Hepatocyte (in vitro differentiated cells): ENCODE results near the gene ZFHX3. TPM values are rescaled to one million over a fixed set of nuclear protein-coding genes. Genes with fewer than 3 reads are reported as not detected.

ENCODE experiments used
- DNase-seq: peaks from one replicate; pipeline ENCODE4 v3.0.0-alpha.2; 2016; ENCODE audit warnings: low spot score
- H2AFZ ChIP-seq: fragments of 200-600 bp; sonication (generic); 2 replicates; pipeline ENCODE4 v1.6.0; 2016; ENCODE audit warnings: antibody characterized with exemption, mild to moderate bottlenecking
- H3K27ac ChIP-seq: fragments of 200-600 bp; sonication (generic); 2 replicates; pipeline ENCODE4 v1.5.1; 2016; ENCODE audit warnings: mild to moderate bottlenecking
- H3K27me3 ChIP-seq: fragments of 200-600 bp; sonication (generic); 2 replicates; pipeline ENCODE4 v1.6.1; 2016
- H3K36me3 ChIP-seq: fragments of 200-600 bp; sonication (generic); replicated peaks from 2 replicates; pipeline ENCODE4 v1.5.1; 2016; ENCODE audit warnings: low read depth; ENCODE audit not compliant: insufficient read depth
- H3K4me1 ChIP-seq: fragments of 200-600 bp; sonication (generic); 2 replicates; pipeline ENCODE4 v1.5.1; 2016; ENCODE audit warnings: mild to moderate bottlenecking, moderate library complexity; ENCODE audit not compliant: insufficient read depth
- H3K4me2 ChIP-seq: fragments of 200-600 bp; sonication (generic); 2 replicates; pipeline ENCODE4 v1.6.0; 2016
- H3K4me3 ChIP-seq: fragments of 200-600 bp; sonication (generic); 2 replicates; pipeline ENCODE4 v1.5.1; 2016; ENCODE audit warnings: mild to moderate bottlenecking
- H3K79me2 ChIP-seq: fragments of 200-600 bp; sonication (generic); 2 replicates; pipeline ENCODE4 v1.6.0; 2017; ENCODE audit warnings: mild to moderate bottlenecking
- H3K9me2 ChIP-seq: fragments of 200-600 bp; sonication (generic); replicated peaks from 2 replicates; pipeline ENCODE4 v1.6.0; 2017; ENCODE audit warnings: mild to moderate bottlenecking; ENCODE audit not compliant: insufficient read depth
- H3K9me3 ChIP-seq: fragments of 200-600 bp; sonication (generic); 2 replicates; pipeline ENCODE4 v1.5.1; 2016; ENCODE audit warnings: low read depth, mild to moderate bottlenecking
- H4K20me1 ChIP-seq: fragments of 200-600 bp; sonication (generic); 2 replicates; pipeline ENCODE4 v1.6.0; 2016; ENCODE audit warnings: mild to moderate bottlenecking; ENCODE audit not compliant: insufficient read depth, poor library complexity, severe bottlenecking
- EZH2 ChIP-seq: fragments of 200-600 bp; sonication (generic); IDR thresholded peaks from 2 replicates; pipeline ENCODE4 v1.6.1; 2016; ENCODE audit warnings: antibody characterized with exemption, mild to moderate bottlenecking, borderline replicate concordance
- EZH2phosphoT487 ChIP-seq: fragments of 200-600 bp; sonication (generic); IDR thresholded peaks from one replicate; pipeline ENCODE4 v1.6.1; 2018; ENCODE audit warnings: antibody characterized with exemption, mild to moderate bottlenecking, low read depth, moderate library complexity; ENCODE audit not compliant: unreplicated experiment, severe bottlenecking
- WGBS: methylation state at CpG from one replicate; pipeline ENCODE4 v1.1.6; 2016; ENCODE audit warnings: low lambda C conversion rate; ENCODE audit errors: missing lambda C conversion rate; 5-methylcytosine and 5-hydroxymethylcytosine counted together
- polyA plus RNA-seq: library from polyadenylated mRNA; unstranded; fragments of >200 nt; fragmentation: Nextera tagmentation; extraction: Ambion mirVana; gene quantifications from 2 replicates; pipeline ENCODE4 v1.2.1, GENCODE V29; 2016
- total RNA-seq: library from RNA; depleted of rRNA; stranded (reverse); fragments of >200 nt; gene quantifications from 2 replicates; pipeline ENCODE4 v1.2.3, GENCODE V29; 2014
- TF ChIP-seq, protein P1 (sequence below): fragments of 200-600 bp; sonication (generic); IDR thresholded peaks from 2 replicates; pipeline ENCODE4 v1.5.1; 2016; ENCODE audit warnings: antibody characterized with exemption, mild to moderate bottlenecking; ENCODE audit not compliant: poor library complexity

Gene ZFHX3
- total and polyA plus RNA-seq, 2 experiments from 2014 or later, result 6.4 to 11.6 TPM

DNA sequence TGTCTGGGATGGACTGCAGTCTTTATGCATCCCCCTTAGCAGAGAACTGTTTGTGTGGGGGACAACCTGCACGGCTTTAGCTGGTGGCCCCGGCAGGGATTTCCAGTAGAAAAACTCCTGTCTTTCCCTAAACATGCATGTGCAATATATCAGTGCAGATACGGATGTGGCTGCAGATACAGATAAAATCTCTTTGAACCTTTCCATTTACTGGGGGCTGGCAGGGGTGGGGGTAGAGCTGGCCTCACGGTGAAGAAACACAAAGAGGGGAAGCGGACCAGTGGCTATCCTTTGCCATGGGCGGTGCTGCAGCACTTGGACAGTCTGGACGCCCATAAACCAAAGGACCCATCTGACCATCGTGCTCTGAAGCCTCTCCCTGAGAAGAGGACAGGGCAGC is 201.3 kb downstream of the ZFHX3 start:
- no peak overlapping the region for H3K4me3 ChIP-seq
- no peak for DNase-seq
- H3K27me3 ChIP-seq, result no peaks in the 10 kb centered on the region
- peaks cover 29% of the 10 kb centered on the region for H3K79me2 ChIP-seq
- no peaks in the 10 kb centered on the region for H3K36me3 ChIP-seq
- peaks cover 7% of the 10 kb centered on the region for H3K4me1 ChIP-seq
- H3K9me3 ChIP-seq, result no peaks in the 10 kb centered on the region
- no peak overlapping the region for H3K4me2 ChIP-seq
- H4K20me1 ChIP-seq, result peaks cover 4% of the 10 kb centered on the region
- no peaks in the 10 kb centered on the region for H3K9me2 ChIP-seq
- no peak overlapping the region for H2AFZ ChIP-seq
- TF ChIP-seq, protein P1, sequence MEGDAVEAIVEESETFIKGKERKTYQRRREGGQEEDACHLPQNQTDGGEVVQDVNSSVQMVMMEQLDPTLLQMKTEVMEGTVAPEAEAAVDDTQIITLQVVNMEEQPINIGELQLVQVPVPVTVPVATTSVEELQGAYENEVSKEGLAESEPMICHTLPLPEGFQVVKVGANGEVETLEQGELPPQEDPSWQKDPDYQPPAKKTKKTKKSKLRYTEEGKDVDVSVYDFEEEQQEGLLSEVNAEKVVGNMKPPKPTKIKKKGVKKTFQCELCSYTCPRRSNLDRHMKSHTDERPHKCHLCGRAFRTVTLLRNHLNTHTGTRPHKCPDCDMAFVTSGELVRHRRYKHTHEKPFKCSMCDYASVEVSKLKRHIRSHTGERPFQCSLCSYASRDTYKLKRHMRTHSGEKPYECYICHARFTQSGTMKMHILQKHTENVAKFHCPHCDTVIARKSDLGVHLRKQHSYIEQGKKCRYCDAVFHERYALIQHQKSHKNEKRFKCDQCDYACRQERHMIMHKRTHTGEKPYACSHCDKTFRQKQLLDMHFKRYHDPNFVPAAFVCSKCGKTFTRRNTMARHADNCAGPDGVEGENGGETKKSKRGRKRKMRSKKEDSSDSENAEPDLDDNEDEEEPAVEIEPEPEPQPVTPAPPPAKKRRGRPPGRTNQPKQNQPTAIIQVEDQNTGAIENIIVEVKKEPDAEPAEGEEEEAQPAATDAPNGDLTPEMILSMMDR, result no peak
- TF ChIP-seq EZH2phosphoT487 (no peak), EZH2 (no peak)
- 76% methylated on average over 8 of the region's 8 CpGs for WGBS
- H3K27ac ChIP-seq, result no peak overlapping the region

DNA sequence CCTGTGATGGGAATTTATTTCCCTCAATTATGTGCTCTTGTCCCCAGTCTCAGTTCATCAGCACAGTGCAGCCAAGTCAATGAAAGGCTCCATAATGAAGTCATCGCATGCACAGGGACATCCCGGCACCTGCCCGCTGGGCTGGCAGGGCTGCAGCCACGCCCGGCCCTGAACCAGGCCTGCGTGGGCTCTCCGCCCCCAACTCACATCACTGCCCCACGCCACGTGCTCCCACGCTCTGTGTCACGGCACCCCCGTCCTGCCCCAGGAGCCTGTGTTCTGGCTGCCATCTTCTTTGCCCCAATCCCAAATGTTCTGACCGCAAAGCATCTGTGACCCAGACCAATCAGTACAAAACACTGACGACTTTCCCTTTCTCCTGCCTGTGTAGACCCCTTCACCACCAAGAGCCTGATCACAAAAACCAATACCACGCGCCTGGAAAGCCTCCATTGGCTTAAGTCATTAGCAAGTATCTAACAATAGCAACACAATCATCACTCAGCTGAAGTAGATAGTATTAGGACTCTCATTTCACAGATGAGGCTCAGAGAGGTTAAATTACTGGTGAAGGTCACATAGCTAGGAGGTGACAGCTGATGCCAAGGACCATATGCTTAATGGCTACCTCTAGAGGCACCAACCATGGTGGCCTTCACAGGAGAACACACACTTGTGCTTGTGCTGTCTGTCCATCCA is 202.5 kb downstream of the ZFHX3 start:
- H3K9me2 ChIP-seq, result no peaks in the 10 kb centered on the region
- H3K79me2 ChIP-seq, result peaks cover 33% of the 10 kb centered on the region
- H3K4me1 ChIP-seq, result peaks cover 7% of the 10 kb centered on the region
- no peaks in the 10 kb centered on the region for H3K27me3 ChIP-seq
- no peak overlapping the region for H3K27ac ChIP-seq
- H3K4me3 ChIP-seq, result no peak overlapping the region
- H3K36me3 ChIP-seq, result no peaks in the 10 kb centered on the region
- no peak overlapping the region for H2AFZ ChIP-seq
- 96% methylated on average over 16 of the region's 16 CpGs for WGBS
- TF ChIP-seq EZH2, result no peak
- TF ChIP-seq, protein P1, result no peak
- TF ChIP-seq EZH2phosphoT487, result no peak
- peaks cover 4% of the 10 kb centered on the region for H4K20me1 ChIP-seq
- H3K4me2 ChIP-seq, result no peak overlapping the region
- no peaks in the 10 kb centered on the region for H3K9me3 ChIP-seq
- DNase-seq, result no peak

DNA sequence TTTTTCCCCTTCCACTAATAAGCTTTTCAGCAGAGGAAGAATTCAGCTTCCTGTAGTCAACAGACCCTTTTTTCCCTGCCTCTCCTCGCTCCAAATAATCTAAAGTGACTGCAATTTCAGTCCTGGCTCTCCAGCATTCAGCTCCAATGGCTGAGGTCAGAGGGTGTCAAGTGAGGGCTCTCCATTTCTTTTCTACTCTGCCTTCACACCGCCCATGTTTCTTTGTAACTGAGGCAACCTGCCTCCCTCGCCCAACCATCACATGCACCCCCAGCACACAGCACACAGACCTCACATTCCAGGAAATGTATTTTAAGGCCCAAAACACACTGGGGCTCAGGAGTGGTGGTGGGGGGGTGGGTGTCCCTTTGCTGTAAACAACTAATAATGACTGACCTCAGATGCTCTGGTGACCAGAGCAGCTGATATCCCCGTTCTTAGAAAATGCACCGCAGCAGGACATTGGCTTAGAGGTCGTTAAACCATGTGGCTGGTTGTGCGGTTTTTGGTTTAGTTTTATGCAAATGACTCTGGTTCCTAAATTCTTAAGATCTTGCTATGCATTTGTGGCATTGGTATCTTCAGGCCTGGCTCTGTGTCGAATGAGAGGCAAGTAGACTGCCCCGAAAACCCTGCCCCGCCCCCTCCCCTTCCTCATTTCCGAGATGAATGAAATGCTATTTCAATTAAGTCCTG is 203.6 kb downstream of the ZFHX3 start:
- DNase-seq, result no peak

More for the DNA sequence above, 203.6 kb downstream of the ZFHX3 start:
- Histone ChIP-seq H3K4me3 (no peak overlapping the region), H3K27me3 (no peaks in the 10 kb centered on the region), H3K27ac (no peak overlapping the region), H3K9me3 (no peaks in the 10 kb centered on the region), H2AFZ (no peak overlapping the region), H4K20me1 (peaks cover 4% of the 10 kb centered on the region), H3K4me2 (no peak overlapping the region), H3K36me3 (no peaks in the 10 kb centered on the region), H3K9me2 (no peaks in the 10 kb centered on the region), H3K79me2 (peaks cover 38% of the 10 kb centered on the region), H3K4me1 (peaks cover 6% of the 10 kb centered on the region)
- WGBS, result 84% methylated on average over 11 of the region's 11 CpGs
- TF ChIP-seq EZH2phosphoT487 (no peak), EZH2 (no peak)
- TF ChIP-seq, protein P1, result no peak
